ENCODE results near the gene PRKAR1A. TPM values are rescaled to one million over a fixed set of nuclear protein-coding genes. Genes with fewer than 3 reads are reported as not detected.
"Not testable (repeated sequence)": the region's sequence is repeated elsewhere in the genome, so short reads cannot be mapped to it uniquely, and the experiment has no call there.

Gene PRKAR1A
- polyA plus RNA-seq (ENCODE audit: insufficient read depth in 1 of 5, insufficient read length in 5 of 5, low replicate concordance in 1 of 5), result 100 to 1,000 TPM; 269 to 376 (median 352) TPM
- long read RNA-seq, donor 1, full-length matches to known transcripts, result 124 of 179 reads
- long read RNA-seq, donor 1, partial matches to known transcripts, result 55 of 179 reads
- long read RNA-seq, donor 1, other reads (novel, unspliced or antisense), result 0 of 179 reads
- long read RNA-seq, donor 2, full-length matches to known transcripts, result 54 of 64 reads
- long read RNA-seq, donor 2, partial matches to known transcripts, result 10 of 64 reads
- long read RNA-seq, donor 2, other reads (novel, unspliced or antisense), result 0 of 64 reads
- long read RNA-seq, donor 3, full-length matches to known transcripts, result 74 of 104 reads
- long read RNA-seq, donor 3, partial matches to known transcripts, result 30 of 104 reads
- long read RNA-seq, donor 3, other reads (novel, unspliced or antisense), result 0 of 104 reads
- long read RNA-seq, donor 4, full-length matches to known transcripts, result 66 of 103 reads
- long read RNA-seq, donor 4, partial matches to known transcripts, result 37 of 103 reads
- long read RNA-seq, donor 4, other reads (novel, unspliced or antisense), result 0 of 103 reads
- long read RNA-seq, donor 5, full-length matches to known transcripts, result 86 of 156 reads
- long read RNA-seq, donor 5, partial matches to known transcripts, result 70 of 156 reads
- long read RNA-seq, donor 5, other reads (novel, unspliced or antisense), result 0 of 156 reads
- long read RNA-seq, donor 6, full-length matches to known transcripts, result 111 of 134 reads
- long read RNA-seq, donor 6, partial matches to known transcripts, result 23 of 134 reads
- long read RNA-seq, donor 6, other reads (novel, unspliced or antisense), result 0 of 134 reads
- long read RNA-seq, donor 7, full-length matches to known transcripts, result 83 of 115 reads
- long read RNA-seq, donor 7, partial matches to known transcripts, result 32 of 115 reads
- long read RNA-seq, donor 7, other reads (novel, unspliced or antisense), result 0 of 115 reads
- long read RNA-seq, donor 8, full-length matches to known transcripts, result 29 of 29 reads
- long read RNA-seq, donor 8, partial matches to known transcripts, result 0 of 29 reads
- long read RNA-seq, donor 8, other reads (novel, unspliced or antisense), result 0 of 29 reads

GRCh38 chr17:68512247-68512959 lies at the start of gene PRKAR1A:
PRKAR1A (plus strand) TSS chr17:68512430; CDS start chr17:68515400, 2,970 bp downstream.
- peak; percentile 98 for DNase-seq

GRCh38 chr17:68463211-68464019 lies 48.8 kb upstream of the PRKAR1A start:
- no peak for DNase-seq

- no peak for DNase-seq
Observed at GRCh38 chr17:68468334-68468733, 43.9 kb upstream of the PRKAR1A start.

- DNase-seq, result no peak
Observed at GRCh38 chr17:68468788-68469187, 43.4 kb upstream of the PRKAR1A start.

- no peak for DNase-seq
Observed at GRCh38 chr17:68470961-68471360, 41.3 kb upstream of the PRKAR1A start.

- no peak for DNase-seq
Observed at GRCh38 chr17:68480885-68481284, 31.3 kb upstream of the PRKAR1A start.

GRCh38 chr17:68482576-68483041 lies 29.6 kb upstream of the PRKAR1A start:
- DNase-seq, result no peak

GRCh38 chr17:68484458-68484857 lies 27.8 kb upstream of the PRKAR1A start:
- no peak for DNase-seq

GRCh38 chr17:68489919-68490318 lies 22.3 kb upstream of the PRKAR1A start:
- DNase-seq, result no peak

GRCh38 chr17:68491381-68492231 lies 20.6 kb upstream of the PRKAR1A start:
- peak in 1 of 2 donors; percentile 48 for DNase-seq

- not testable (repeated sequence) for DNase-seq
Observed at GRCh38 chr17:68492394-68493054, 19.7 kb upstream of the PRKAR1A start.

GRCh38 chr17:68495081-68495480 lies 17.1 kb upstream of the PRKAR1A start:
- no peak for DNase-seq

GRCh38 chr17:68497885-68498319 lies 14.3 kb upstream of the PRKAR1A start:
- no peak for DNase-seq

GRCh38 chr17:68498479-68499326 lies 13.5 kb upstream of the PRKAR1A start:
- no peak for DNase-seq

- no peak for DNase-seq
Observed at GRCh38 chr17:68499587-68499986, 12.6 kb upstream of the PRKAR1A start.

- no peak for DNase-seq
Observed at GRCh38 chr17:68501074-68501473, 11.2 kb upstream of the PRKAR1A start.

- no peak for DNase-seq
Observed at GRCh38 chr17:68505951-68506350, 6.3 kb upstream of the PRKAR1A start.

- DNase-seq, result no peak
Observed at GRCh38 chr17:68507576-68507975, 4.7 kb upstream of the PRKAR1A start.

Data from right lung (tissue), 10 donors.